Right kidney (tissue), 1 donor: ENCODE data around the gene STAC2.
"Not testable (repeated sequence)": the region's sequence is repeated elsewhere in the genome, so short reads cannot be mapped to it uniquely, and the experiment has no call there.

Source experiments
- DNase-seq: peaks from one replicate; pipeline ENCODE4 v3.0.0-alpha.2; 2016

The STAC2 gene

GRCh38 chr17:39191750-39192510 lies 33.8 kb downstream of the STAC2 start:
- DNase-seq = no peak

- no peak for DNase-seq
Observed at GRCh38 chr17:39187152-39187830, 38.5 kb downstream of the STAC2 start.

GRCh38 chr17:39186481-39187002 lies 39.2 kb downstream of the STAC2 start:
- no peak for DNase-seq

- no peak for DNase-seq
Observed at GRCh38 chr17:39183720-39184119, 42.0 kb downstream of the STAC2 start.

- DNase-seq = no peak
Observed at GRCh38 chr17:39183045-39183444, 42.7 kb downstream of the STAC2 start.

GRCh38 chr17:39181303-39181702 lies 44.4 kb downstream of the STAC2 start:
- no peak for DNase-seq

GRCh38 chr17:39178536-39178935 lies 47.2 kb downstream of the STAC2 start:
- DNase-seq = no peak

GRCh38 chr17:39177256-39177655 lies 48.5 kb downstream of the STAC2 start:
- no peak for DNase-seq

GRCh38 chr17:39175695-39176093 lies 50.1 kb downstream of the STAC2 start:
- DNase-seq = no peak

GRCh38 chr17:39174920-39175694 lies 50.6 kb downstream of the STAC2 start:
- DNase-seq = no peak

- no peak for DNase-seq
Observed at GRCh38 chr17:39173526-39174274, 52.0 kb downstream of the STAC2 start.

- no peak for DNase-seq
Observed at GRCh38 chr17:39173080-39173479, 52.7 kb downstream of the STAC2 start.

GRCh38 chr17:39171933-39172332 lies 53.8 kb downstream of the STAC2 start:
- DNase-seq = no peak

- no peak for DNase-seq
Observed at GRCh38 chr17:39170558-39170957, 55.2 kb downstream of the STAC2 start.

GRCh38 chr17:39170109-39170508 lies 55.6 kb downstream of the STAC2 start:
- DNase-seq = no peak

- no peak for DNase-seq
Observed at GRCh38 chr17:39169518-39169917, 56.2 kb downstream of the STAC2 start.

- no peak for DNase-seq
Observed at GRCh38 chr17:39169101-39169500, 56.6 kb downstream of the STAC2 start.

- not testable (repeated sequence) for DNase-seq
Observed at GRCh38 chr17:39168503-39168902, 57.2 kb downstream of the STAC2 start.

- no peak for DNase-seq
Observed at GRCh38 chr17:39167476-39167875, 58.3 kb downstream of the STAC2 start.

GRCh38 chr17:39166437-39167335 lies 59.1 kb downstream of the STAC2 start:
- no peak for DNase-seq

GRCh38 chr17:39165841-39166349 lies 59.9 kb downstream of the STAC2 start, which contains the start of gene ARL5C:
ARL5C (minus strand) TSS chr17:39166161; CDS start chr17:39165760, 401 bp downstream.
- no peak for DNase-seq
